DMS79 treated with DMSO at 0.1 percent for 48 hours (cell line): Measurements from ENCODE around the gene ZFP1.

Source experiments
- DNase-seq: peaks from one replicate; lab custom pipeline; 2025; lab: John Stamatoyannopoulos, UW

The ZFP1 gene

DNA sequence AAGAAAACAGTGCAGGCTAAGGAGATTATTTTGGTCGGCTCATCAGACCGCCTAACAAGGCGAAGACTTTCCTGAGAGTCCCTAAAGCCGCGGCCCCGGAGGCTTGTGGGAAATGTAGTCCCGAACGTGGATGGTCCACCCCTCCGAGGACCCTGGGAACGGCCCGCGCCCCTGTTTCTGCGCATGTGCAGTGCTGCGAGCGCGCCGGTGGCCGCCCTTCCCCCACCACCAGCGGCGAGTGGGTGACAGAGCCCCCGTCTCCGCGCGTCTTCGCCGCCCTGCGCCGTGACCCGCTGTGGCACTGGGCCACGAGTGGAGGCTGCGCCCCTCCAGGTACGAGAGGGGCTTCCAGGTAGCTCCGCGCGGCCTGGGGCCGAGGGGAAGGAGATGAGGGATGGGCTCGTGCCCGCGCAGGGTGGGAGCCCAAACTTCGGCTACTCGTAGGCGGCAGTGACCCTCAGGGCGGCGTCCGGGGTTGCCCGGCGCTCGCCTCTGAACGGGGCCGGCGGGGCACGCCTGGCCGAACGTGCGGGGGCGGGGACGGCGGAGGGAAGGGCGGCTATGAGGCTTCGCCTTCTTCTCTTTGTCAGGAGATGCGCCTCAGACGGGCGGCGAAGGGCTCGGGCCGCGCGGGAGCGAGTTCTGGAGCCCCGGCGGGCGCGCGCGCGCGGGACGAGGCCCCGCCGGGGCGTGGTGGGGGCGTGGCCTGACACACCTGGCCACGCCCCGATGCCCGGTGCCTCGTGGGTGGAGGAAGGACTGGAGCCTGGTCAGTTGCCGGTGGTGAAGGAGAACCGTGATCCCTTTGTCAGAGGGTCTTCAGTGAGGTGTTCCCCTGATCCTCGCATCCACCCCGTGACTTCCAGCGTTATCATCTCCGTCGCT is at the start of gene ZFP1:
ZFP1 (plus strand) TSS at position 214 of the 885 bp plus-strand sequence. CDS start 4,428 bp downstream, outside the sequence.
- peak; percentile 72 for DNase-seq

DNA sequence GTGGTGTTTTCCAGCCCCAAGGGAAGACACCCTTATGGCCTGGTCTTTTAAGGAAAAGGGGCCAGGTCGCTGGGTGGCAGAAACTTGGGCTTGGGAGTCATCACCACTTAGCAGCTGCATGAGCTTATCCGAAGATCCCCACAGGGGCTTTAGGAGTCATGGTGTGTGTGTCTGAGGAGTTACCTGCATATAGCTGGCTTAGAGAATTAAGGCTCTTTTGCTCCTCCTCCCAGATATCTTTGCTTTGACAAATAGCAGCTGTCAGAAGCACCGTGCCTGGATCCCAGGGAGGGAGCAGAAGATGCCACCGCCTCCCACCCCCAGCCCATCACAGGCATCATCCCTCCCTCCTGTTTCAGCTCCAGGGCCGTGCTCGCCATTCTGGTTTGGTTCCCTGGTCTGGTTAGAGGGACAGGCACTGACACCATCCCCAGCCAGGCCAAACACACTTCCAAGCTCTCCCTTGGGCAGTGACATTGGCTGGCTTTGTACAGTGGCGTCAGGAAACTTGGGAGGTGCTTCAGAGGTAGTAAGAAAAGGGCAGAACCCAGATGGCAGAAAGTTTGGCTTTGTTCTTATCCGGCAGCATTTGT is 49.2 kb upstream of the ZFP1 start:
- no peak for DNase-seq

DNA sequence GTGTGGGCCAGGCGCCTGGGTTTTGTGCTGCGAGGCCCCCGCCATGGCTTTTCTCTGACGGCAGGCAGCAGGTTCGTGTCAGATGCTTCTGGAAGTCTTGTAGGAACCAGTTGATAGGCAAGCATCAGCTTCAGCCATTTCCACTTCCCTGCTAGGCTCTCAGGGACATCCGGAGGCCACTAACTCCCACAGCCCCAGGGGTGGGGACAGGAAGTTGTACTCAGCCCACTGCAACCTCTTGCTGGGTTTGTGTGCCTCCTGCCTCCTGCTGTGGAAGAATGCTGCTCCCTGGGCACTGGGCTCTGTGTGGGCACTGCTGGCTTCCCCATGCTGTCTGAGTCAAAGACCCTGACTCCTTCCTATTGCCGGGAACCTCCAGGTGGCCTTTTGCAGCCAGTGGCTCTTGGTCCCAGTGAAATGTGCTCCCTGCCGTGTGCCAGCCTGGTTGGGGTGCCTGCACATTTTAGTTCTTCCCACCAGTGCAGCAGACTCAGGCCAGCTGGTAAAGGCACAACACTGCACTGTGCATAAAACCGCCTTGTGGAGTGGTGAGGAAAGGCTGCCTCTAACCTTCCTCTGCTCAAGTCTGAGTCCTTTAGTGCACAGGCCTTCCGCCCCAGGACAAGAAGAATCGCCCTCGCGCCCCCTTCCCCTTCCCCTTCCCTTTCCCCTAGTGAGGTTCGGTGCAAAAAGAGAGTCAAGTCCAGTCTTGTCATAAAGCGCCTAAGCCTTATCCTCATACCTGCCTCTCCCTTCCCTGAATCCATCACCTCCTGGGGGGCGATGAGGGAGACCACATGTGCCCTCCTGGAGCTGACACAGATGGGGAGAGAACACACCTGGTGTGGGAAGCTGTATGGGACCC is 48.4 kb upstream of the ZFP1 start:
- no peak for DNase-seq

DNA sequence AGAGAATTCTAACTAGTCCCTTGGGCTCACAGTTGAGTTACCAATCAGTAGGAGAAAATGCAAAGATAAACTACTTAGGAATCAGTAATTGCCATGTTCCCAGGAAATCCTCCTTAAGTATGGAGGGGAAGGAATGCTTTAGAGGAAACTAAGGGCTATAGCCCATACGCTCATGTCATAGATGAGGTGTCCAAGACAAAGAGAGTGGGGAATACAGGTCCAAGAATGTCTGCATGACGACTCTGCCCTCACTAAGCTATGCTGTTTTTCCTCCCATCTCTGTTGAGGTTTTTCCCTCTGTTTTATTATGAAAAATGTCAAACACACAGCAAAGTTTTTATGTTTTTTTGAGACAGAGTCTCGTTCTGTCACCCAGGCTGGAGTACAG is 47.7 kb upstream of the ZFP1 start:
- no peak for DNase-seq

DNA sequence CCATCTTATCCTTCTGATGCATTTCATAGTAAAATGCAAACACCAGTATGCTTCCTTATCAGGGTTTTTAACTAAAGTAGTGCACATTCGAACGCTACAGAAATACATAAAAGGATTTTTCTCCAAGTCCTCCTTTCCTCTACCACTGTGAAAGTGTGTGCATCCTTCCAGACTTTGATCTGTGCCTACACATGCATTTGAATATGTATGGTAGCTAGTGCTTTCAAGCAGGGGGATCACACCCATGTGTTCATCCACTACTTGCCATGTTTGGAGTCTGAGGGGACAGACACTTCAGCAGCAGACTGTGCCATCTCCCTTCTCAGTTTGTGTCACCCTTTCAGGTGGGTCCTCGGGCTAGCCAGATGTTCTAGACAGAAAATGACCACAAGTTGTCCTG is 46.7 kb upstream of the ZFP1 start:
- no peak for DNase-seq

DNA sequence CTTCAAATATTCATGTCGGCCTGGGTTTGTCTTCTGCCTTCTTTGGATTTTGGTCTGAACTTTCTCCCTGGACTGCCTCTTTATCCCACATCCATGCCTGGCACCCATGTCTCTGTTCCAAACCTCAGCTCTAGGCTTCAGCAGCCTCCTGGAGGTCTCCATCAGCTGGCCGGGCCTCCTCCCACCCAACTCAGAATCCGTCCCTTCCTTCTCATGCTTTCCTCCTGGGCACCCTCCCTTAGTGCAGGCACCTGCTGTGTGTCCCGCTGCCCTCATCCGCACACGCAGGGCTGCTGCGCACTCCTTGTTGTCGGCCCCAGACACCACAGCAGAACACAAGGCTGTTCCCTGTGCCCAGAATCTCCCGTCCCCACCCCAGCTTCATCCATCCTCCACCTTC is 45.7 kb upstream of the ZFP1 start:
- DNase-seq = no peak

DNA sequence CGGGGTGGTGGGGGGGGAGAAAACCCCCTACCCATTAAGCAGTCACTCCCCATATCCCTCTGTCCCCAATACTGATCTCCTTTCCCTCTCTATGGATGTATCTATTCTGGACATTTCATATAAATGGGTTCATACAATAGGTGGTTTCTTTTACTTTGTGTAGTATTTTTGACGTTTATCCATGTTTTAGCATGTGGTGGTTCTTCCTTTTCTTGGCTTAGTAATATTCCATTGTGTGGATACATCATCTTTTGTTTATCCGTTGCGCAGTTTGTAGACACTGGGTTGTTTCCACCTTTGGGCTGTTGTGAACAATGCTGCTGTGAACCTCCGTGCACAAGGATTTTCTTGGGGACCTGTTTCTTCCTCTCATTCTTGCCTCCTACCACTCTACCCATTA is 44.3 kb upstream of the ZFP1 start:
- no peak for DNase-seq

DNA sequence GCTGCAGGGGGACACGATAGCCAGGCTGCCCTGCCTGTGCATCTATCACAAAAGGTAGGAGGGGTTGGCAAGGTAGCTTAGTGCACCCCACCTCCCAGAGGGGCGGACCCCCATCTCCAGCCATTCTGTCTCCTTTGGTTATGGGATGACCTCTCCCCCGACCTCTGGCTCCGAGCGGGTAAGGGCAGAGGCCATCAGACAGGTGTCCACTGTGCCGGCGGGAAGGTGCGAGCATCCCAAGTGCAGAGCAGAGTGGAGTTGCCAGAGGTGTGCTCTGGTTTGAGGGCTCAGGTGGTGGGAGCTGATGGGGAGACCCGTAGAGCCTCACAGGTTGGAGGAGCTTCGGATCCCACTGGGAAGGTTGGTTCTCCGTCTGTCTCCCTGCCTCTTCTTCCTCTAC is 43.5 kb upstream of the ZFP1 start:
- no peak for DNase-seq

DNA sequence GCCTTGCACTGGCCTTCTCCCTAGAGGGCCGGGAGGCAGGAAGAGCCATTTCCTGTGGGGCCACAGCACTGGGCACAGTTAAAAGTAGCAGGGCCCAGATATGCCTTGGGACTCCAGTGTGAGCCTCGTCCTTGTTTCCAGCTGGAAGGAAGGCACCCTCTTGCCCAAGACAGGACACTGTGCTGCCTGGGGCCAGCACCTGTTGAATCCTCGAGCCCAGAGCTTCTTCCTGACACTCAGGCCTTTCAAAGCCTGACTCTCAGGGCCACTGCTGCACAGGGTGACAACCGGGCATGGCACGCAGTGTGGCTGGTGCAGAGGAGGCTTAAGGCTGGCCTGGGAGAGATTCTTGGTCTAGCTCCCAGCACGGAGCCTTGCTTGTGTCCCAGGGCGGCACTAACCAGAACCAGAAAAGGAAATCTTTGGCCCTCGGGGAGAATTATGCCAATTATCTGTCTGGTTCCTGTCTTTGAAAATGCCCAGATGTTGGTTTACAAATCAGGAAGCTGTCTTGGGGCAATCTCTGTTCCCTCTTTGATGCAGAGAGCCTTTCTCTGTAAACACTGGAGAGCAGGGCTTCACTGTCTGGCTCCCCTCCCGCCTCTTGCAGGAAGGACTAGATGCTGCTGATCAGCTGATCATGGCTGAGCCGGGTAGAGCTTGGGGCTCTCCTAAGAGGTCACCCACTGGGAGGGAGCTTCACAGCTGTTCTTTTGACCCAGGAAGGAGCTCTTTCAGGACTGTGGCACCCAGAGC is 42.8 kb upstream of the ZFP1 start:
- DNase-seq = no peak

DNA sequence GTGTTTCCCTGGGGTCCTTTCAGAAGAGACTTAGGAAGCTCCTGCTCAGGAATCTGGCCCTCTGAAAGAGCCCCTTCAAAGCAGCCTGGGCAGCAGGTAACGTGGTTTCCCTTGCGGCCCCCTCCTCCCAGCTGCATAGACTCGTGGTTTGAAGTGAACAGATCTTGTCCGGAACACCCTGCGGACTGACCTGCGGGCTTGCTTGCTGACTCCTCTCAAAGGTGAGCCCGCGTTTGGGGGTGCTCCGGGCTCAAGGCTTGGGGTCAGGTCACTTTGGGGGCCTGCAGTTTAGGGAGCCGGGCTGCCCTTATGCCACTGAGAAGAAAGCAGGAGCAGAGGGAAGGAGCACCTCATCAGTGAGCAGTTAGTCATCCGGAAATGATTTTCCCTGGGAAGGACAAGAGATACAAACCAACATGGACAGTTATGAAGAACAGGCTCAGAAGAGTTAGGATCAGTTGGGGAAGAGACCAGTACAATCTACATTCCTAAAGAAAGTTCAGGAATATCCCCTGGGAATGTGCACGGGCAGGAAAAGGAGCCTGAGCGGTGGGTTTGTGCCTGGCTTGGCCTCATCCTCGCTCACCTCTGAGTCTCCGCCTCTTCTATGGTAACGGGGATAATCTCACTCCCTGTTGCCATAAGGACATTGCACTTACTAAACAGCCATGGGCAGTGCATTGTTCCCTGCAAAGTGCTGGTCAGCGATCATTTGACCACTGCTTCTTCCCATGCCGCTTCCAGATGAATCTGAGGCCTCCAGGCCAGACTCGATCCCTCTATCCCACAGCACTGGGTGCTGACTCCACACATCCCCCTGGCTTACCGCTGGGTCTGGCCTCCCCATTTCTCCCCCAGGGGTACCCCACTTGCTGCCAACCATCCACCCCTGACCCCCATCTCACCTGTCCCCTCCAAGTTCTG is 41.7 kb upstream of the ZFP1 start:
- no peak for DNase-seq

DNA sequence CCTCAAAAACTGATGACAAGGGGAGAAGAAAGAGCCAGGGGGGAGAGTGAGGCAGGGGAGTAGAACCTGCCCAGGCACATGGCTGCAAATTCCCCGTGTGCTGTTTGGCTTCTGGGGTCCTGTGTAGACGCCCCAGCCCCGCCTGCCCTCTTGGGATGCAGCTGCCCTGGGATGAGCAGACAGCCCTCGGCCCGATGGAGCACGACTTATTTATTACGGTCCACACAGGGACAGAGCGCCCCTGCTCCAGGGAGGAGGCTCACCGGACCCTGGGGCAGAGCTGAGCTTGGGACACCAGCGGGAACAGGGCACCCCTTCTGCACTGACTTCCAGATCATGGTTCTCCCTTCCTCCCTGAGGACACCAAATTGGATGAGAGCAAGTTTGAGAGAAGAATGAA is 40.8 kb upstream of the ZFP1 start:
- no peak for DNase-seq

DNA sequence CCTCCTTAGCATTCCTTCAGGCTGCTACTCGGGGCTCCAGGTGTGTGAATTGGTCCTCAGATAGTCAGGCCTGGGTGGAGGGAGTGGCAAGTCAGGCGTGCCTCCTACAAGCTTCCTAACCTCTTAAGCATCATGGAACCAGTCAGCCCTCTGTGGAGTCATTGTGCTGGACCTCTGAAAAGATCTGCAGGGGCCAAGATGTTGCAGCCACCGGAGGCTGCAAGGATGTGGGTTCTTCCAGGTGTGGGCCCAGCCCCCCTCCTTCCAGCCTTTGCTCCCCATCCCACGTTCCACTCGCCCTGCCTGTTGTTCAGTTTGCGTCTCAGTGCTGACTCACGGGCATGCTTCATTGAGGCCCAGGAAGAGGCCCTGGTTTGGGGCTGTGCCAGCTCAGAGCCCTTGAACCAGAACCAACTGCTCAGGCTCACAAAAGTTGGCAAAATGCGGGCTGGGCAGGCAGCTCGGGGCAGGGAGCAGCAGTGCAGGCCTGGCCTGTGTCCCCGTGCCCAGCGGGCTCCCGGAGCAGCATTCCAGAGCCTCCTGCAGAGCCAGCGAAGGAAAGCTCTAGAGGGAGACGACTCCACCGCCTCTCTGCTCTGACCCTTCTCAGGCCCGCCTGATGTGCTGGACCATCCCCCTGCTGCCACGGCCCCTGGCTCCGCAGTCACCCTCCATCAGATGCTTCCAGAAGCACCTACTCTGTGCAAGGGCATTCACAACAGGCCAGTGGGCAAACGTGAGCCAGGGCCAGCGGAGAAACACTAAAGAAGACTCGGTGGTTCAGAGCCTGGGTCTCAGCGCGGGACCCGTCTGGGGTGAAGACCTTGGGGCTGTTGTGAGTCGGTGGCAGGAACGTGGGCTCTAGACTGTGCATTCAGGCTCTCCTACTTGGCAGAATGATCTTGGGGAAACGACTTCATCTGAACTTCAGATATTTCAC is 39.3 kb upstream of the ZFP1 start:
- peak; percentile 76 for DNase-seq

DNA sequence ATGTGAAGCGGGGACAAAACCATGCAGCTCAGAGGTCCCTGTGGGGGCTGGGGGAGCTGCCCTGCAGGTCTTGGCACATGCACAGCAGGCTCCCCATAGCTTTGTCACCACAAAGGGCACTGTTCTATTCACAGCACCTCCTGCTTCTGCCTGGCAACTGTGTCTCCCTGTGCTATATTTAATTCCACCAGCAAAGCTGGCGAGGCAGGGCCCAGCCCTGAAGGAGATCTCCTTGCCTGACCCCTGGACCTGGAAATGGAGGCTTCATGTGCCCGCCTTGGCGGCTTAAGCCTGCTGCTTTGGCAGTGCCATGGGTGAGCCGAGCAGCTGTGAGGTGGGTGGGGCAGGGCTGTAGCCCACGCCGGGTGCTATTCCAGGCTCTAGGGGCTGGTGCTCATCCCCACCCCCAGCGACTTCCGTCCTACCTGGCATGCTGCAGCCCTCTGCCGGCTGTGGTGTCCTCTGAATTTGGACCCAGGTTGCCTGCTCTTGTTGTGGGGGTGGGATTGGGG is 38.5 kb upstream of the ZFP1 start:
- DNase-seq = peak; percentile 9

DNA sequence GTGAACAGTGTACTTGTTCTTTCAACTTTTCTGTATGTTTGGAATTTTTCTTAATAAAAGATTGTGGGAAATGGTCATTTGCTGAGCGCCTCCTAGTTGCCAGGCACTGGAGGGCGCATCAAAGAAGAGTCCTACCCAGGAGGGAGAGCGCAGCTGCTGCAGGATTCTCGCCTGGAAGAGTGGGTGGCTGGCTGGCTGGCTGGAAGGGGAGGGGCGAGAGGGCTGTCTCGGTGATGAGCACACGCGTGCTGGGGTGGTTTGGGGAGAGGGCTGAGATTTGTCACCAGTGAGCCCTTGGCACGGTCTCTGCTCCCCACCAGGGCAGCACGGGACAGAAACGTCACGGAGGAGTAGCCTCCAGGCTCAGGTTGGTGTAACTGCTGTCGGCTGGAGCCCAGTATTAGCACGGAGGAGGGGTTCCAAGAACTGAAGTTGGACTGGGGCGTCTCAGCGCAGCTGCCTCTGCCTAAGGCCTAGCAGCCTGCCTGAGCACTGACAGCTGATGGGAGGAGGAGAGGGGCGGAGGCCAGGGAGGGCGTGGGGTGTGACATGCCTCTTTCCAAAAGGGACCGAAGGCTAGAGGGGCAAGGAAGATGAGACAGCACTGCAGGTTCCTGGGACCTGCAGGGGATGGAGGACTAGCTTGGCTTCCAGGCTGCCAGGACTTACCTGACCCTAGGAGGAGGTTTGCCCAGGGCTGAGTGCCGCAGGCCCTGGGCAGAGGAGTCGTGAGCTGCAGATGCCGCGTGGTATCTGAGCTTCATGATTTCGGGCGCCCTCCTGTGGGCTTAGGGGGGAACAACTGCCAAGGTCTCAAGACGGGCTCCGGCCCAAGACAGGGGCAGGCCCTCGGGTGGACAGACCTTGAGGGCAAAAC is 37.4 kb upstream of the ZFP1 start:
- peak; percentile 33 for DNase-seq

DNA sequence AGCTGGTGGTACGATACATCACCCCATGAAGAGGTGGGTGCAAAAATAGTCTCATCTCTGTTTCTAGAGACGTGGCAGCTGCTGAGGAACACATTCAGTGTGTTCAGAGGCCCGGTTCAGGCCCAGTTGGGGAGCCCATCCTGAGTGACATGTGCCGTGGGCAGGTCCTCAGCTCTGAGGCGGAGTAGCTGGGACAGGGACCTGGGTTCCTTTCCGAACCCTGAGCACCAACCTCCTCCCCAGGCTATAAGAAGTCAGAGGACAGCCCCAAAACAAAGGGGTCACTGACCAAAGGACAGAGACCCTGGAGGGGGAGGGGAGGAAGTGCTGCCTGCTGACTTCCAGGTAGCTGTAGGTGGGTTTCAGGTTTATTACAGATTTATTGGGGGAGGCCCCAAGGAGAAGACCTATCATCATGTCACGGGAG is 36.8 kb upstream of the ZFP1 start:
- DNase-seq = no peak

DNA sequence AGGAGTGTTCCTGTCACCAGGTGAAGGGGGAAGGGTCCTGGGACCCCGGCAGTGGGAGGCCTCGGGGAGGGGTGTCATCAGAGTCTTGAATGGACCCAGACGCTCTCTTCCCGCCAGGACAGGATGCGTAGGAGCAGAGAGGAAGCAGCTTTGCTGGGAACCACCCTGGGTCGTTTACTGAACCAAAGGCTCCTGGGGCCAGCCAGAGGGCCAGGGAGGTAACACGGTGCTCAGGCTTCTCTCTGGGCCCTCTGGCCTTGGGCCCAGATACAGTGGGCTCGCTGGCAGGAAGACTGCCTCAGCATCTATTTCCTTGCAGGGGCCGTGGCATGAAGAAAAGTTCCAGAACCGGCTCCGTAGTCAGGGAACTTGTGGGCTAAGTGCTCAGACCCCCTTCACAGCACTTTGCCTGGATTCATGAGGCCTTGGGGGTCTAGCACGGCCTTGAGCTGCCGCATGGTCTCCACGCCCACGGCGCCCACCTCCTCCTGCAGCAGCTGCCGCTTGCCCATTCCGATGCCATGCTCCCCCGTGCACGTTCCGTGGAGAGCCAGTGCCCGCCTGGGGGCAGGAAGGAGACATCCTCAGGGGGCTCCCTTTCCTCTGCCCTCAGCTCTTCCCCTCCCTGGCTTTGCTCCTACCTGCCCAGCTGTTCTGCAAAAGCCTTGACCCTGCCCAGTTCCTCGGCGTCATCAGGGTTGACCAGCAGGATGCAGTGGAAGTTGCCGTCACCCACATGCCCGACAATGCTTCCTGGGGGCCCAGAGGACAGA is 36.2 kb upstream of the ZFP1 start:
- DNase-seq = no peak

DNA sequence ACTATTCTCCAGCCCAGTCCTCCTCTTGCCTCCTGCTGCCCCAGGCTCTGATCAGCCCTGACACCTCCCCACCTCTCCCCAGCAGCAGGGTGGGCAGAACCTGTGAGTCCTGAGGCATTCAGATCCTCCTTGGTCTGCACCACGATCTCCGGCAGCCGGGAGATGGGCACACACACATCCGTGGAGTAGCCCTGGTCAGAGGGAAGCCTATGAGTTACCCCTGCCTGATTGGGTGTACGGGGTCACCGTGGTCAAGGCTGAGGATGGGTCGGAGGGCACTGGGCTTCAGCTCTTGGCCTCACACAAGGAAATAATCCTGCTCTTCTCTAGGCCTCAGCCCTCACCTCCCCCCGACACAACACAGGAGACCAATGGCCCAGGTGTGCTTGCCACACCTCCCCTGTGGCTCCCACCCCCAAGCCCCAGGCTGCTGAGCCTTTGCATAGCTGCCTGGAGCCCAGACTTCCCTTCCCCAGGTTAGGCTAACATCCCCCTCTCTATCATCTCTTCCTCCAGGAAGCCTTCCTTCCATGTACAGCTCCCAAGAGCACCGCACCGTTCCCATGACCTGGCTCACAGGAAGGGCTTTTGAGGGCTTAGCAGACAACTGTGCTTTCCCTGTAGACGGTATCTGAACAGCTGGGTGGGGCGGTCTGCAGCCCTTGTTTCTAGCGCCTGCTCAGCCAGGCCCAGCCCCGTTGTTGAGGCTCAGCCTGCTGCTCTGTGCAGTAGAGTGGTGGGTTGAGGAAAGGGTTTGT is 35.4 kb upstream of the ZFP1 start:
- DNase-seq = no peak
